Activated T-cell treated with anti-CD3 and anti-CD28 coated beads, Interleukin-2, amount 50 U/mL, for 4 hours (primary cell): ENCODE data around the gene IL15. TPM values are rescaled to one million over a fixed set of nuclear protein-coding genes. Genes with fewer than 3 reads are reported as not detected.

ENCODE experiments used
- ATAC-seq, 2 donors: fragments of 200-7000 bp; cut with Tn5 transposase; one replicate each; pipeline ENCODE4 v1.10.0; 2021
- DNase-seq: peaks from one replicate; pipeline ENCODE4 v3.0.0-alpha.2; 2020
- H3K27me3 Mint-ChIP-seq: one replicate; pipeline ENCODE4 v1.8.0; 2021; ENCODE audit warnings: low read depth, mixed read lengths
- H3K36me3 Mint-ChIP-seq: one replicate; pipeline ENCODE4 v1.8.0; 2022; ENCODE audit warnings: mixed read lengths; ENCODE audit not compliant: insufficient read depth
- H3K4me1 Mint-ChIP-seq: one replicate; pipeline ENCODE4 v1.8.0; 2021; ENCODE audit warnings: low read depth, mixed read lengths
- H3K4me3 Mint-ChIP-seq: one replicate; pipeline ENCODE4 v1.8.0; 2021; ENCODE audit warnings: mild to moderate bottlenecking, moderate library complexity, mixed read lengths
- H3K9me3 Mint-ChIP-seq: one replicate; pipeline ENCODE4 v1.8.0; 2021; ENCODE audit warnings: mixed read lengths
- total RNA-seq, 3 donors: library from RNA; stranded (reverse); gene quantifications; one replicate each; pipeline ENCODE4 v1.2.1, GENCODE V29; 2021

IL15 gene
- total RNA-seq, 3 donors from 2014 or later = 0.38 to 0.79 (median 0.47) TPM

DNA sequence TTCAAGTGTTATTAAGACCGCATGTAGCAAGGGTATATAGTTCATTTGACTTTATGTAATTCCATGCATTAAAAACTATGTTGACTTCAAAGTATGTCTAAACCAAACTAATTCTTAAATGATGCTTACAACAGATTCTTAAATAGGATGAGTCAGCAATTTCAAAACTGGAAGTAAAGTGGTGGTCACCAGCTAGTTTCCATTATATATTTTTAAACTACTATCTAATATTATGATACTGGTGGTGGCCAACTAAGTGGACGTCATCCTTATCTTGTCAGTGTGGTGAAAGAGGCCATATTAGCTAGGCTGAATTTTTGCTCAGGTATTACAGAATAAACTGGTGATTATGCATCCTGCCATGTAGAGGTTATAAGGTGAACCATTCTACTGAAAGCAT lies 1.2 kb downstream of the IL15 start:
- peaks cover 3% of the 10 kb centered on the region for H3K27me3 Mint-ChIP-seq

DNA sequence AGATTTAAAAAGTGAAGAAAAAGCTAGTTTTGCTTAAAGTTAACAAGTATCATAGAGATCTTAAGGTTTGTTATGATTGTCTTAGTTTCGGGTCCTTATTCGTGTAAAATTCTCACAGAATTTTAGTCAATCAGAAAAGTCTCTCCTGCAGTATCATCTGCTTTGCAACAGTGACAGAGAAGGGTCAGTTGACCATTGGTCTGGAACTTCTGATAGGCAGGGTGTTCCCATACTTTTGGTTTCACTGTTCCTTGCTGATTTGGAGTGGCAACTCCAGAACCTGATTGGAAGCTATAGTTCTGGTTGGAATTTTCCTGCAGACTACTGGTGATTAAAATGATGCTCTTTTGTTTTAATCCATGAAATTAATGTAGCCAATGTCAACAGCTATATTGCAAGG lies 1.8 kb downstream of the IL15 start:
- Mint-ChIP-seq H3K9me3 (no peaks in the 10 kb centered on the region), H3K27me3 (peaks cover 3% of the 10 kb centered on the region), H3K36me3 (no peaks in the 10 kb centered on the region), H3K4me1 (peaks cover 33% of the 10 kb centered on the region), H3K4me3 (no peak overlapping the region)
- DNase-seq (no peak), ATAC-seq (no peak)

More for the DNA sequence above, 1.2 kb downstream of the IL15 start:
- Mint-ChIP-seq H3K4me1 (peaks cover 31% of the 10 kb centered on the region), H3K36me3 (no peaks in the 10 kb centered on the region), H3K4me3 (peak overlapping the region; percentile 92), H3K9me3 (no peaks in the 10 kb centered on the region)
- DNase-seq (no peak), ATAC-seq (no peak)

DNA sequence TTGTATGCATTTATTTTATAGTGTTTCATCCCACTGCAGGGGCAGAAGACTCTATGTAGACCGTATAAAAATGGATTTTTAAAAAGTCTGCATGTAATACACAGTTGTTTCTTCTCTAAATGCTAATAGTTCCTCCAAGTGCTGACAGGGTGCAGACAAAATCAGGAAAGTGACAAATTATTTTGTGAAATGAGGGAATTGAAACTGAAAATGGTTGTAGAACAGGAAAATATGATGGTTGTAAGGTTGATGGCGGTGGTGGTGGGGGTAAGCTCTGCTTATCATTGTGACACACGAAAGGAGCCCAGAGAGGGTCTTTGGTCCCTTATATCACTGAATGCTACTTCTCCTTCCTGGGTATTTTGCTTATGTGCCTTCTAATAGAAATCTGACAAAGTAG lies 4.3 kb downstream of the IL15 start:
- Mint-ChIP-seq H3K9me3 (no peaks in the 10 kb centered on the region), H3K4me1 (peaks cover 35% of the 10 kb centered on the region), H3K27me3 (no peaks in the 10 kb centered on the region), H3K36me3 (no peaks in the 10 kb centered on the region), H3K4me3 (no peak overlapping the region)
- DNase-seq (no peak), ATAC-seq (no peak)

DNA sequence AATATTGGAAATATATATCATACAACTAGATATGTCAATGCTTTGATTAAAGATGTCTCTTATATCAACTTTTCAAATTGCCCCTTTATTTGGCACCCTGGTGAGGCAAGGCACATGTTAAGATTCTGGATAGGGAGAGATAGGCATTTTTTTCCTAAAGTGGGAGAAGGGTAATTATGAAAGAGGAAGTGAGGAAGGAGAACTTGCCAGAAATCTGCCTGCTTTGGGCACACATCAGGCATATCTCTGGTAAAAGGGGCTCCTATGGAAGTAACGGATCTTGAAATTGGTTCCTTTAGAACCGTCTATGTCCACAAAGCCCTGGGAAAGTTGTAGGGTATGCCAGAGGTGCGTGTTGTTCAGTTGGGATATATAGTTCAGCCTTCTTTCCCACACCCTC lies 5.7 kb downstream of the IL15 start:
- H3K4me1 Mint-ChIP-seq = peaks cover 28% of the 10 kb centered on the region
- H3K4me3 Mint-ChIP-seq = no peak overlapping the region

DNA sequence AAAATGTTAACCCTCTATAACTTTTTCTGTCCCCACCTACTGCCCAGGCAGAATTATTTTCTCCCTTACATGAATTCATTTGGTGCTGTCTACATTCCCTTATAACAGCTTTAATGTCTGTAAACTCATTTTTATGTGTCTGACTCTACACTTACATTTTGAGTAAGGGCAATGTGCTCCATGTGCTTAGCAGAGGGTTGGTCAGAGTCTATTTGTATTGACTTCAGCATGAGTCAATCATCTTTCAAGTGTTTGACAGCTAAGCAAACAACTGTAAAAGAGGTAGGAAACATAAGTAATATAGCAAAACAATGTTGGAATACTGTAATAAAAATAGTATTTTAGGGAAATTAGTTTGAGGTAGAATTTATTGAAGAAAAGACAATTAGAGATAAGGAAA lies 6.3 kb downstream of the IL15 start:
- no peaks in the 10 kb centered on the region for H3K36me3 Mint-ChIP-seq
- no peaks in the 10 kb centered on the region for H3K9me3 Mint-ChIP-seq
- DNase-seq = no peak
- peaks cover 27% of the 10 kb centered on the region for H3K4me1 Mint-ChIP-seq
- no peak overlapping the region for H3K4me3 Mint-ChIP-seq
- H3K27me3 Mint-ChIP-seq = no peaks in the 10 kb centered on the region
- no peak for ATAC-seq

More for the DNA sequence above, 5.7 kb downstream of the IL15 start:
- Mint-ChIP-seq H3K9me3 (no peaks in the 10 kb centered on the region), H3K27me3 (no peaks in the 10 kb centered on the region), H3K36me3 (no peaks in the 10 kb centered on the region)
- DNase-seq = no peak
- no peak for ATAC-seq

DNA sequence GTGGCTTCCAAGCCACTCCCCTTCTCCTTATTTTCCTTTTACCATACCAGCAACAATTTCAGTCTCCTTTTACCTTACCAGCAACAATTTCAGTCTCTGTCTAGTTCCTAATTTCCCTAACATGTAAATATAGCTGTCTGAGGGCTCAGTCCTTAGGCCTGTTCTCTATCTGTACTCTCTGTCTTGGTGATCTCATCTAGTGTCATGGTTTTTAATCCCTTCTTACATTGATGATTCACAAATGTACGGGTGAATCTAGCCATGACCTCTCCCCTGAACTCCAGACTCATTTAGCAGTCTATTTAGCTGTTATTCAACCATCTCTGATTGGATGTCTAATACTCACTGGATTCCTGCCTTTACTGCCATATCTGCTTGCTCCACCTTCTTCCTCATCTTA lies 7.2 kb downstream of the IL15 start:
- peak; percentile 37 to 72 for ATAC-seq
- no peak for DNase-seq
- Mint-ChIP-seq H3K9me3 (no peaks in the 10 kb centered on the region), H3K36me3 (no peaks in the 10 kb centered on the region), H3K27me3 (no peaks in the 10 kb centered on the region), H3K4me1 (peaks cover 20% of the 10 kb centered on the region), H3K4me3 (no peak overlapping the region)

DNA sequence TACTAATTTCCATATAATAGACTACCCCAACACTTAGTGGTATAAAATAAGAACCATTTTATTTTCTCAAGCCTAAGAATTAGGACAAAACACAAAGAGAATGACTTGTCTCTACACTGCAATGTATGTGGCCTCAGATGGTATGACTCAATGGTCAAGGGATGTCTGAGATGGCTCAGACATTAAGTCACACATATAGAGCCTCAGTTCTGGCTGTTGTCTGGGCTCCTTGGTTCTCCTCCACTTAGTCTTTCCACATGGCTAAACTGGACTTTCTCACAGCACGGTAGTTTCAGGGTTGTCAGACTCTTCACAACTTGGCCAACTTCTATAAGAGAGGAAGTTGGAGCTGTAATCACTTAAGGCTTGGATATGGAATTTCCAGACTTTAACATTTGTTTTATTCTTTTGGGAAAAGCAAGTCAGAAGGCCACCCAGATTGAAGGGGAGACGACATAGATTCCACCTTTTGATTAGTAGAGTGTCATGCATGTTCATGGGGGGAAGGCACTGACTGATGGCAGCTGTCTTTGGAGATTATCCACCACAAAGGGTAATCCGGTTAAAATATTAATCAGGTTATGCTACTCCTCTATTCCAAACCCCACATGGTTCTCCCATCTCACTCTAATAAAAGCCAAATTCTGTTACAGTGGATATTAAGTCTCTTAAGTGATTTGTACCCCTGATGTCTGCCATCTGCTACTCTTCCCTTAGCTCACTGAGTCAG lies 9.4 kb downstream of the IL15 start:
- DNase-seq (no peak), ATAC-seq (no peak)
- peaks cover 8% of the 10 kb centered on the region for H3K4me1 Mint-ChIP-seq
- no peaks in the 10 kb centered on the region for H3K27me3 Mint-ChIP-seq
- no peaks in the 10 kb centered on the region for H3K36me3 Mint-ChIP-seq
- H3K9me3 Mint-ChIP-seq = no peaks in the 10 kb centered on the region
- H3K4me3 Mint-ChIP-seq = no peak overlapping the region

DNA sequence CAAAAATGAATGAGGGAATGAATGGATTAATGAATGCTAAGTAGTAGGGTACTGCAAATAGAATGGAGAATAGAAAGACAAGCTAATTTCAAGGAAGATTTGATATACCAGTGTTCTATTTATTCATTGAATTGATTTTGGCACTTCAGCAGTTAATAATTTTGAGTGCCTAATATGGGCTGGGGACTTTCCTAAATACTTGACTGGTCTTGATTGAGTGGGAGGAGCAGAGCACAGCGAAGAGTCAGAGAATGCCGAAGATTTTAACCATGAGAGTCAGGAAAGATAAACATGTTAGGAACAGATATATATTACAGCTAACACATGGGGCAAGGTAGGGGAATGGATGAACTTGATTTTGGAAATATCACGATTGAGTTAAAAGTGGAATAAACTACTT lies 10.6 kb downstream of the IL15 start:
- DNase-seq (no peak), ATAC-seq (no peak)
- Mint-ChIP-seq H3K4me3 (no peak overlapping the region), H3K27me3 (no peaks in the 10 kb centered on the region), H3K9me3 (no peaks in the 10 kb centered on the region), H3K36me3 (no peaks in the 10 kb centered on the region), H3K4me1 (peaks cover 8% of the 10 kb centered on the region)

DNA sequence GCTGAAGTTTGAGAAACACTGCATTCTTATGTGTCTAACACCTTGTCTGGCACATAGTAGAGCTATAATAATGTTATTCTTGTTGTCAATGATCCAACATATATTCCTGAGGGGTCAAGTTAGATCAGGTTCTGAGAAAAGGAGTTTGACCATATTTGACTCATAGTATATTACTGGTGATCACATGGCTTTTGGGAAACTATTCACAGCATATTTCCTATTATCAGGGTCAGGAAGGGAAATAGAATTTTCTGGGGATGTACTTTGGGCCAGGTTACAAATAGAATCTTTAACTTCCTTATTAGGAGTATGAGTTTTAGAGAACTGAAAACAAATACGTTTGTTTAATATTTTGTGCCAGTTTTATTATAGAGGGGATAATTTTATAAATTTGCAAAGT lies 11.6 kb downstream of the IL15 start:
- no peaks in the 10 kb centered on the region for H3K36me3 Mint-ChIP-seq
- no peaks in the 10 kb centered on the region for H3K9me3 Mint-ChIP-seq
- H3K4me1 Mint-ChIP-seq = peaks cover 8% of the 10 kb centered on the region
- no peaks in the 10 kb centered on the region for H3K27me3 Mint-ChIP-seq
- H3K4me3 Mint-ChIP-seq = no peak overlapping the region
- ATAC-seq (no peak), DNase-seq (no peak)

DNA sequence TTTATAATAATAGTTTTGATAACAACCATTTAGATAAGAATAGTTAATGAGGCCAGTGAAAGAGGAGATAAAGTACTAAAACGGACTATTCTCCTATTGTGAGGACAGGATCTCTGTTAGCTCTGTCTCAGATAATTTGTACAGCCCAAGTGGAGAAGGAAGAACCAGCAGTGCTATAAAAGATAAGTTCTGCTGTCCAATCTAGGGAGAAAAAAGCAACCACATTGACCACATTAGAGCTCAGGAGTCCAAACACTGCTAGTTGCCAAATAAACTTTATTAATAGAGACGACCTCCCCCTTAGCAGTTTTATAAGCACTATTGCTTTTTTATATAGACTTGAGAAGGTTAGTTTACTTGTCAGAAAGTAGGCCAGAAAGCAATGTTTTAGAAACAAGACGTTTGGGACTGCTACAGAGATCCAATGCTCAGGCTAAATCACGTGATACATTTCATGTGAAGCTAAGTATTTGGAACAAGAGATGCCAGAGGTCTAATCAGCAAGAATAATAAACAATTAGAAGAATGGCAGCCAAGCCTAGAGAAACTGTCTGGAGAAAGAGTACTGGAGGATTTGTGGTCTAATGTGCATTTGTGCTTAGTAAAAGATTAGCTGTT lies 15.9 kb downstream of the IL15 start:
- H3K4me1 Mint-ChIP-seq = peaks cover 2% of the 10 kb centered on the region
- H3K27me3 Mint-ChIP-seq = peaks cover 2% of the 10 kb centered on the region
- H3K9me3 Mint-ChIP-seq = no peaks in the 10 kb centered on the region
- no peak for DNase-seq
- no peaks in the 10 kb centered on the region for H3K36me3 Mint-ChIP-seq
- H3K4me3 Mint-ChIP-seq = no peak overlapping the region
- no peak for ATAC-seq

DNA sequence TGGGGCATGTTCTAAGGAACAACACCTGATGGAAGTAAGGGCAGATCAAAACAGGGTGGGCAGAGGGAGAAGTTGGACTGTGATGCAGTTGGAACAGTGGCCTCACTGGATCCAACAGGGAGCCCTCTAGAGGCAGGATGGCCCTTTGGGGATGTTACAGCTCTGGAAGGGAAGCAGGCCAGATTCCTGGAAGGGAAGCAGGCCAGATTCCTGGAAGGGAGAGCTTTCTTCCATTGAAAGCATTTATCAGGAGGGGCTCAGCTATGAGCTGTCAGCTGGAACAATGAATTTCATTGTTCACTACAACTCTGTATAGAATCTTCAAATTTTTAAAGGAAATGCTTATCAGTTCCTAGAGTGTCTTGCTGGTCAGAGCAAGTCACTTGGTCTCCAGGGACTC lies 17.7 kb downstream of the IL15 start:
- no peak overlapping the region for H3K4me3 Mint-ChIP-seq
- no peaks in the 10 kb centered on the region for H3K36me3 Mint-ChIP-seq
- ATAC-seq = no peak
- no peak for DNase-seq
- H3K4me1 Mint-ChIP-seq = peaks cover 8% of the 10 kb centered on the region
- H3K27me3 Mint-ChIP-seq = peaks cover 2% of the 10 kb centered on the region
- H3K9me3 Mint-ChIP-seq = no peaks in the 10 kb centered on the region

DNA sequence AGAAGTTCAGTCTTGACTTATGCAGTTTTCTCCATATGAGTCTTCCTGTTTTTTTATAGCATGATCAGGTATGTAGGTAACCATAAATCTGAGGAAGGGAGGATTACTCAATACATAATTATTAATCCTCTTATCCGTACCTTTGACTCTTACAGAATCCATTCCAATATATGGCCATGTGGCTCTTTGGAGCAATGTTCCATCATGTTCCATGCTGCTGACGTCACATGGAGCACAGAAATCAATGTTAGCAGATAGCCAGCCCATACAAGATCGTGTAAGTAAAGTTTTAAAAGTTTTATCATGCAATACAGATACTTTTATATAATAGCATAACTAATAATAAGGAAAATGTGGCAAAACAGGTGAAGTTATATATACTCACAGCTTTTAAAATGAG lies 19.6 kb downstream of the IL15 start:
- Mint-ChIP-seq H3K9me3 (no peaks in the 10 kb centered on the region), H3K36me3 (no peaks in the 10 kb centered on the region), H3K4me1 (peaks cover 10% of the 10 kb centered on the region), H3K27me3 (peaks cover 2% of the 10 kb centered on the region), H3K4me3 (no peak overlapping the region)
- DNase-seq (no peak), ATAC-seq (no peak)

DNA sequence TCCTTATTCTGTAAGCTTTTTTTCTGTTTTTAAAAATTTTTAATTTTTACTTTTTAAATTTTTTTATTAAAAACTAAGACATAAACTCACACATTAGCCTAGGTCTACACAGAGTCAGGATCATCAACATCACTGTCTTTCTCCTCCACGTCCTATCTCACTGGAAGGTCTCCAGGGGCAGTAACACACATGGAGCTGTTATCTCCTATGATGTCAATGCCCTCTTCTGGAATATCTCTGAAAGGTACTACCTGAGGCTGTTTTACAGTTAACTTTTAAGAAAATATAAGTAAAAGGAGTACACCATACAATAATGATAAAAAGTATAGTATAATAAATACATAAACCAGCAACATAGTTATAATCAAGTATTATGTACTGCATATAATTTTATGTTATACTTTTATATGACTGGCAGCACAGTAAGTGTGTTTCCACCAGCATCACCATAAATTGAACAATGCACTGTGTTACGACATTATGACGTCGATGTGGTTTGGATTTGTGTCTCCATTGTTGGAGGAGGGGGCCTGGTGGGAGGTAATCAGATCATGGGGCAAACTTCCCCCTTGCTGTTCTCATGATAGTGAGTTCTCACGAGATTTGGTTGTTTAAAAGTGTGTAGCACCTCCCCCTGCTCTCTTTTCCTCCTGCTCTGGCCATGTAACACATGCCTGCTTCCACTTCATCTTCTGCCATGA lies 21.3 kb downstream of the IL15 start:
- ATAC-seq (no peak), DNase-seq (no peak)
- Mint-ChIP-seq H3K27me3 (peaks cover 2% of the 10 kb centered on the region), H3K36me3 (no peaks in the 10 kb centered on the region), H3K9me3 (no peaks in the 10 kb centered on the region), H3K4me1 (peaks cover 10% of the 10 kb centered on the region), H3K4me3 (no peak overlapping the region)

DNA sequence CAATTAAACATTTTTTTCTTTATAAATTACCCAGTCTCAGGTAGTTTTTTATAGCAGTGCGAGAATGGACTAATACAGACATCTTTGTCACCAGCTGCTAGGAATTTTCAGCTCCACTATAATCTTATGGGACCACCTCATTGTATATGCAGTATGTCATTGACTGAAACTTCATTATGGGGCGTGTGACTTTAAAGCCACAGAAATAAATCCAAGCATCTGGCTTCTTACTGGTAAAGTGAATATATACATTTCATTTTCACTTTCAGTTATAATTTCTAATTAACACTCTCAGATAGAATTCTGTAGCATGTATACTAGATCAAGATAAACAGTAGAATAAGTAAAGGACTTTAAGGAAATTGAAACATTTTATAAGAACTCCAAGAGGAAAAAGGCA lies 21.9 kb downstream of the IL15 start:
- peaks cover 2% of the 10 kb centered on the region for H3K27me3 Mint-ChIP-seq
- no peaks in the 10 kb centered on the region for H3K9me3 Mint-ChIP-seq
- peaks cover 10% of the 10 kb centered on the region for H3K4me1 Mint-ChIP-seq
- DNase-seq (no peak), ATAC-seq (no peak)
- H3K36me3 Mint-ChIP-seq = no peaks in the 10 kb centered on the region
- no peak overlapping the region for H3K4me3 Mint-ChIP-seq

DNA sequence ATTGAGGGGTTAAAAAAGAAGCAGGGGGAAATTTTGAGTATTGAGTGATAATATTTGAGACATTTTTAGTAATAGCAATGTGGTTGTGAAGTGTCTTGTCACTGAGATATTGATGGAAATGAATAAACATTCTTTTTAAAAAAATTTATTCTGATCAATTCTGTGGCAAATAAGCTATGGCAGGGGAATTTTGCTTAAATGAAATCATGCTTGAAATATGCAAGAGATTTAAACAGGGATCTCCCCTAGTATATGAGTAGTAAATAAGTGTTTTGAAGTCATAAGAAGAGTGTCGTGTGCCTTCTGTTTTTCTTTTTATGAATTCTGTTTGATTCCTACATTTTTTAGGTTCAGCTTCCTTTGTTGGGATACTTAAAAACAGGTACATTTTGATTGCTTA lies 23.2 kb downstream of the IL15 start:
- no peaks in the 10 kb centered on the region for H3K9me3 Mint-ChIP-seq
- H3K4me1 Mint-ChIP-seq = peaks cover 7% of the 10 kb centered on the region
- DNase-seq (no peak), ATAC-seq (no peak)
- no peak overlapping the region for H3K4me3 Mint-ChIP-seq
- H3K36me3 Mint-ChIP-seq = no peaks in the 10 kb centered on the region
- peaks cover 2% of the 10 kb centered on the region for H3K27me3 Mint-ChIP-seq
